Measurements from ENCODE around the gene ETFA.

ETFA gene

DNA sequence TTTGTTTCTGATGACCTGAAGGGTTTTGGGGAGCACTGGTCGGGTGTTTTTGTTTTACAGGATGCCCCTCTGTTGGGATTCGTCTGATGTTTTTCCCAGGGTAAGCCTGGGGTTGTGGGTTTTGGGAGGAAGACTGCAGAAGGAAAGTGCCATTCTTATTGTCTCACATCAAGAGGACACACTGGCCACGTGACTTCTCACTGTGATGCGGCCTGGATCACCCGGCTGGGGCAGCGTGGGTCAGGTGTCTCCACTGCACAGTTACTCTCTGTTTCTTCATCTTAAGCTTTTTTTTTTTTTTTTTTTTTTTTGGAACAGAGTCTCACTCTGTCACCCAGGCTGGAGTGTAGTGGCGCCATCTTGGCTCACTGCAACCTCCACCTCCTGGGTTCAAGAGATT, 130.9 kb downstream of the ETFA start:
- DNase-seq (ENCODE audit: low read depth): no peak
- no peak overlapping the region for H3K4me3 ChIP-seq (ENCODE audit: low read depth, low read length)
- TF ChIP-seq CTCF (IDR thresholded peaks at IDR 0.05; ENCODE audit: control insufficient read depth, extremely low read depth, insufficient read depth): no peak

DNA sequence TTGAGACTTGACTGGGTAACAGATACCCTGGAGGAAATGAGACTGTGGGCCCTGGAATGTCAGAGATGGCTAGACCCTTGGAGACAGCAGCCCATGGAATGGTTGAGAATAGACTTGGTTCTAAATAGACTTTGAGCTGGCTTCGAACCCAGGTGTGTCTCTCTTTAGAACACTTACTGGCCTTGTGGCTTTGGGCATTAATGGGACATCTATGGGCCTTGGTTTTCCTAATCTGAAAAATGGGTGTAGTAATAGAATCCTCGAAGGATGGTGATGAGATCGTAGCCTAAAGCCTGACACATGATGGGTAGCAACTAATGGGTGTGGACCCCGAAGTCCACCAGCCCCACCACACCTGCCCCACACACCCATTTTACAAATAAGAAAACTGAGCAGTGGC, 132.2 kb downstream of the ETFA start:
- no peak overlapping the region for H3K4me3 ChIP-seq (ENCODE audit: low read depth, low read length)
- no peak for DNase-seq (ENCODE audit: low read depth)
- no peak for TF ChIP-seq CTCF (IDR thresholded peaks at IDR 0.05; ENCODE audit: control insufficient read depth, extremely low read depth, insufficient read depth)

GRCh38 chr15:76178296-76179000, 132.8 kb downstream of the ETFA start:
- no peak overlapping the region for H3K4me3 ChIP-seq (ENCODE audit: low read depth, low read length)
- no peak for DNase-seq (ENCODE audit: low read depth)
- no peak for TF ChIP-seq CTCF (IDR thresholded peaks at IDR 0.05; ENCODE audit: control insufficient read depth, extremely low read depth, insufficient read depth)

- no peak for DNase-seq (ENCODE audit: low read depth)
- no peak overlapping the region for H3K4me3 ChIP-seq (ENCODE audit: low read depth, low read length)
- no peak for TF ChIP-seq CTCF (IDR thresholded peaks at IDR 0.05; ENCODE audit: control insufficient read depth, extremely low read depth, insufficient read depth)
These were observed 133.7 kb downstream of the ETFA start for GRCh38 chr15:76177491-76178040.

GRCh38 chr15:76176487-76177085, 134.7 kb downstream of the ETFA start:
- DNase-seq (ENCODE audit: low read depth): no peak
- TF ChIP-seq CTCF (IDR thresholded peaks at IDR 0.05; ENCODE audit: control insufficient read depth, extremely low read depth, insufficient read depth): no peak
- no peak overlapping the region for H3K4me3 ChIP-seq (ENCODE audit: low read depth, low read length)

GRCh38 chr15:76176059-76176458, 135.2 kb downstream of the ETFA start:
- TF ChIP-seq CTCF (IDR thresholded peaks at IDR 0.05; ENCODE audit: control insufficient read depth, extremely low read depth, insufficient read depth): no peak
- DNase-seq (ENCODE audit: low read depth): no peak
- no peak overlapping the region for H3K4me3 ChIP-seq (ENCODE audit: low read depth, low read length)
